Naive B cell (primary cell): ENCODE measurements around the gene CFAP119. TPM values are rescaled to one million over a fixed set of nuclear protein-coding genes. Genes with fewer than 3 reads are reported as not detected.

ENCODE experiments used
- ATAC-seq, 2 donors: fragments of 150-1000 bp; cut with Tn5 transposase; 2 replicates each; pipeline ENCODE4 v1.10.0; 2021; ENCODE audit warnings: low read depth in 2 of 2, mild to moderate bottlenecking in 2 of 2, moderate library complexity in 2 of 2
- DNase-seq: peaks from one replicate; pipeline ENCODE4 v3.0.0; 2022
- H3K27ac Mint-ChIP-seq, 6 donors: one replicate each; pipeline ENCODE4 v1.8.0; 2020 to 2022; ENCODE audit warnings: mild to moderate bottlenecking in 6 of 6, mixed read lengths in 6 of 6, moderate library complexity in 5 of 6, inconsistent platforms in 2 of 6
- H3K27me3 Mint-ChIP-seq, 3 donors: one replicate each; pipeline ENCODE4 v1.8.0; 2021 to 2022; ENCODE audit warnings: mixed read lengths in 3 of 3, mild to moderate bottlenecking in 1 of 3
- H3K36me3 Mint-ChIP-seq, 2 donors: one replicate each; pipeline ENCODE4 v1.8.0; 2020 to 2022; ENCODE audit warnings: mixed read lengths in 2 of 2, inconsistent platforms in 1 of 2, mild to moderate bottlenecking in 1 of 2
- H3K4me1 Mint-ChIP-seq, 3 donors: one replicate each; pipeline ENCODE4 v1.8.0; 2020 to 2022; ENCODE audit warnings: mixed read lengths in 3 of 3, inconsistent platforms in 1 of 3, mild to moderate bottlenecking in 1 of 3, moderate library complexity in 1 of 3
- H3K4me3 Mint-ChIP-seq, 8 donors: one replicate each; pipeline ENCODE4 v1.8.0; 2020 to 2022; ENCODE audit warnings: mild to moderate bottlenecking in 8 of 8, mixed read lengths in 8 of 8, moderate library complexity in 8 of 8, inconsistent platforms in 2 of 8
- H3K9me3 Mint-ChIP-seq, 7 donors: one replicate each; pipeline ENCODE4 v1.8.0; 2020 to 2022; ENCODE audit warnings: mixed read lengths in 7 of 7, mild to moderate bottlenecking in 5 of 7, inconsistent platforms in 2 of 7, moderate library complexity in 1 of 7
- polyA plus RNA-seq, 6 donors: library from polyadenylated mRNA; unstranded; fragments of 300-500 nt; fragmentation: Illumina TruSeq; gene quantifications; one replicate each; pipeline ENCODE4 v1.2.3, GENCODE V29; 2021; ENCODE audit warnings: low read depth in 6 of 6

The CFAP119 gene
- polyA plus RNA-seq, 6 donors from 2014 or later: 0.16 to 0.88 (median 0.62) TPM

- Mint-ChIP-seq H3K4me3 (peak within 1 kb of the TSS; percentile 75 to 94 (median 92)), H3K9me3 (no peaks in the 10 kb centered on the region), H3K36me3 (no peaks in the 10 kb centered on the region), H3K27me3 (peaks cover 0 to 3% (median 0%) of the 10 kb centered on the region in 3 donors), H3K4me1 (peaks cover 18 to 30% (median 22%) of the 10 kb centered on the region in 3 donors), H3K27ac (peak within 1 kb of the TSS in 4 of 6 donors; percentile 18 to 84 (median 69))
- DNase-seq (peak; percentile 20), ATAC-seq (peak; percentile 47 to 61)
These were observed 25.2 kb upstream of the CFAP119 start, which contains the start of gene ZNF629 for GRCh38 chr16:30786936-30787612. TSS of gene ZNF629 (minus strand) at chr16:30787205. CDS start at chr16:30784482, 2,723 bp downstream.

- Mint-ChIP-seq H3K36me3 (no peaks in the 10 kb centered on the region), H3K9me3 (no peaks in the 10 kb centered on the region), H3K4me3 (peak overlapping the region; percentile 64 to 88 (median 80)), H3K4me1 (peaks cover 18 to 30% (median 22%) of the 10 kb centered on the region in 3 donors), H3K27ac (peak overlapping the region in 2 of 6 donors; percentile 57 to 84), H3K27me3 (peaks cover 0 to 3% (median 0%) of the 10 kb centered on the region in 3 donors)
- ATAC-seq: peak; percentile 53 to 56
- no peak for DNase-seq
These were observed 24.5 kb upstream of the CFAP119 start for GRCh38 chr16:30786115-30786935.

GRCh38 chr16:30785126-30786106, 23.6 kb upstream of the CFAP119 start:
- Mint-ChIP-seq H3K9me3 (no peaks in the 10 kb centered on the region), H3K4me3 (peak overlapping the region in 7 of 8 donors; percentile 61 to 88 (median 80)), H3K27ac (peak overlapping the region in 3 of 6 donors; percentile 36 to 84 (median 49)), H3K4me1 (peaks cover 18 to 30% (median 22%) of the 10 kb centered on the region in 3 donors), H3K36me3 (no peaks in the 10 kb centered on the region), H3K27me3 (peaks cover 0 to 3% (median 0%) of the 10 kb centered on the region in 3 donors)
- ATAC-seq: no peak
- no peak for DNase-seq

GRCh38 chr16:30784215-30784614, 22.4 kb upstream of the CFAP119 start:
- H3K36me3 Mint-ChIP-seq: no peaks in the 10 kb centered on the region
- H3K27me3 Mint-ChIP-seq: peaks cover 0 to 3% (median under 1%) of the 10 kb centered on the region in 3 donors
- H3K4me3 Mint-ChIP-seq: no peak overlapping the region
- H3K4me1 Mint-ChIP-seq: peaks cover 18 to 30% (median 22%) of the 10 kb centered on the region in 3 donors
- ATAC-seq (no peak), DNase-seq (no peak)
- H3K27ac Mint-ChIP-seq: no peak overlapping the region
- H3K9me3 Mint-ChIP-seq: no peaks in the 10 kb centered on the region

GRCh38 chr16:30783280-30784109, 21.6 kb upstream of the CFAP119 start:
- no peaks in the 10 kb centered on the region for H3K36me3 Mint-ChIP-seq
- peaks cover 21 to 30% (median 22%) of the 10 kb centered on the region in 3 donors for H3K4me1 Mint-ChIP-seq
- DNase-seq (no peak), ATAC-seq (no peak)
- H3K27ac Mint-ChIP-seq: no peak overlapping the region
- H3K27me3 Mint-ChIP-seq: peaks cover 0 to 7% (median 3%) of the 10 kb centered on the region in 3 donors
- no peaks in the 10 kb centered on the region for H3K9me3 Mint-ChIP-seq
- no peak overlapping the region for H3K4me3 Mint-ChIP-seq

- H3K4me3 Mint-ChIP-seq: no peak overlapping the region
- no peak overlapping the region for H3K27ac Mint-ChIP-seq
- DNase-seq (no peak), ATAC-seq (no peak)
- H3K9me3 Mint-ChIP-seq: no peaks in the 10 kb centered on the region
- H3K27me3 Mint-ChIP-seq: peaks cover 0 to 10% (median 0%) of the 10 kb centered on the region in 3 donors
- no peaks in the 10 kb centered on the region for H3K36me3 Mint-ChIP-seq
- H3K4me1 Mint-ChIP-seq: peaks cover 16 to 26% (median 18%) of the 10 kb centered on the region in 3 donors
These were observed 20.8 kb upstream of the CFAP119 start for GRCh38 chr16:30782486-30783279.

GRCh38 chr16:30780549-30780948, 18.7 kb upstream of the CFAP119 start:
- Mint-ChIP-seq H3K4me1 (peaks cover 10 to 24% (median 18%) of the 10 kb centered on the region in 3 donors), H3K27ac (no peak overlapping the region), H3K4me3 (no peak overlapping the region), H3K27me3 (peaks cover 6 to 21% (median 11%) of the 10 kb centered on the region in 3 donors), H3K9me3 (no peaks in the 10 kb centered on the region), H3K36me3 (no peaks in the 10 kb centered on the region)
- DNase-seq (no peak), ATAC-seq (no peak)

GRCh38 chr16:30780021-30780420, 18.2 kb upstream of the CFAP119 start:
- Mint-ChIP-seq H3K36me3 (no peaks in the 10 kb centered on the region), H3K27me3 (peaks cover 6 to 21% (median 11%) of the 10 kb centered on the region in 3 donors), H3K4me1 (peaks cover 12 to 24% (median 22%) of the 10 kb centered on the region in 3 donors), H3K9me3 (no peaks in the 10 kb centered on the region), H3K4me3 (no peak overlapping the region), H3K27ac (no peak overlapping the region)
- ATAC-seq: no peak
- no peak for DNase-seq

- peaks cover 14 to 26% (median 24%) of the 10 kb centered on the region in 3 donors for H3K4me1 Mint-ChIP-seq
- no peak overlapping the region for H3K27ac Mint-ChIP-seq
- ATAC-seq (no peak), DNase-seq (no peak)
- H3K4me3 Mint-ChIP-seq: no peak overlapping the region
- H3K36me3 Mint-ChIP-seq: no peaks in the 10 kb centered on the region
- no peaks in the 10 kb centered on the region for H3K9me3 Mint-ChIP-seq
- peaks cover 6 to 21% (median 11%) of the 10 kb centered on the region in 3 donors for H3K27me3 Mint-ChIP-seq
These were observed 17.7 kb upstream of the CFAP119 start for GRCh38 chr16:30779596-30779995.

GRCh38 chr16:30778549-30779244, 16.8 kb upstream of the CFAP119 start:
- peak overlapping the region in 2 of 8 donors; percentile 54 to 73 for H3K4me3 Mint-ChIP-seq
- H3K27ac Mint-ChIP-seq: peak overlapping the region in 1 of 6 donors; percentile 15
- peaks cover 6 to 21% (median 11%) of the 10 kb centered on the region in 3 donors for H3K27me3 Mint-ChIP-seq
- ATAC-seq (no peak), DNase-seq (no peak)
- H3K9me3 Mint-ChIP-seq: no peaks in the 10 kb centered on the region
- H3K36me3 Mint-ChIP-seq: no peaks in the 10 kb centered on the region
- H3K4me1 Mint-ChIP-seq: peaks cover 14 to 33% (median 30%) of the 10 kb centered on the region in 3 donors
